ENCODE data around the gene CHCHD6. TPM values are rescaled to one million over a fixed set of nuclear protein-coding genes. Genes with fewer than 3 reads are reported as not detected.

Gene CHCHD6
- polyA plus RNA-seq, 4 donors = 2.2 to 15.0 (median 7.4) TPM

DNA sequence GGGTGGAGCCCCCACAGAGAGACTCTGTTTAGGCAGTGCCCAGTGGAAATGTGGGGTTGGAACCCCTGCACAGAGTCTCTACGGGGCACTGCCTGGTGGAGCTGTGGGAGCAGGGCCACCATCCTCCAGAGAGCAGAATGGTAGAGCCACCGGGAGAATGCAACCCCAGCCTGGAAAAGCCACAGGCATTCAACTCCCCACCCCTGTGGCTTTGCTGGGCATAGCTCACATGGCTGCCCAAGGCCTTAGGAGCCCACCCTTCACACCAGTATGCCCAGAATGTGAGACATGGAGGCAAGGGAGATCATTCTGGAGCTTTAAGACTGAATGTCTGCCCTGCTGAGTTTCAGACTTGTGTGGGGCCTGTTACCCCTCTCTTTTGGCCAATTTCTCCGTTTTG lies 19.0 kb upstream of the CHCHD6 start:
- Histone ChIP-seq H3K9me3 (ENCODE audit: control insufficient read depth in 2 of 2, insufficient read depth in 1 of 2, low read depth in 1 of 2, low read length in 1 of 2) (no peaks in the 10 kb centered on the region), H3K36me3 (ENCODE audit: control insufficient read depth in 3 of 3, insufficient read depth in 2 of 3, low read depth in 1 of 3, low read length in 3 of 3) (no peaks in the 10 kb centered on the region), H3K27me3 (ENCODE audit: control insufficient read depth in 3 of 3, insufficient read depth in 3 of 3, low read length in 3 of 3) (peaks cover 0 to 2% (median 0%) of the 10 kb centered on the region in 3 donors), H3K4me3 (ENCODE audit: low read depth in 1 of 3, low read length in 3 of 3) (no peak overlapping the region), H3K27ac (ENCODE audit: low read depth in 1 of 3, low read length in 2 of 3) (no peak overlapping the region), H3K4me1 (ENCODE audit: control insufficient read depth in 3 of 3, insufficient read depth in 2 of 3, low read depth in 1 of 3, low read length in 2 of 3) (no peaks in the 10 kb centered on the region)
- FAIRE-seq (no peak), DNase-seq (no peak)
- WGBS, 3 donors = 80 to 86% (median 82%) methylated on average over 3 of the region's 3 CpGs

DNA sequence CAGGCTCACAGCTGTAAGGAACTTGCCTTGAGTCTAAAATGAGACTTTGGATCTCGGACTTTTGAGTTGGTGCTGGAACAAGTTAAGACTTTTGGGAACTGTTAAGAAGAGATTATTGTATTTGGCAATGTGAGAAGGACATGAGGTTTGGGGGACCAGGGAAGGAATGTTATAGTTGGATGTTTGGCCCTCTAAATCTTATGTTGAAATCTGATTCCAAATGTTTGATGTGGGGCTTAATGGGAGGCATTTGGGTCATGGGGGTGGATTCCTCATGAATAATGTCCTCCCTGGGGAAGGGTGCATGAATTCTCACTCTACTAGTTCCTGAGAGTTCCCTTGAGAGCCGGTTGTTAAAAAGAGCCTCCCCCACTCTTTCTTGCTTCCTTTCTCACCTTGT lies 18.5 kb upstream of the CHCHD6 start:
- 57 to 80% (median 79%) methylated on average over 2 of the region's 2 CpGs for WGBS, 3 donors
- no peaks in the 10 kb centered on the region for H3K9me3 ChIP-seq (ENCODE audit: control insufficient read depth in 2 of 2, insufficient read depth in 1 of 2, low read depth in 1 of 2, low read length in 1 of 2)
- no peaks in the 10 kb centered on the region for H3K4me1 ChIP-seq (ENCODE audit: control insufficient read depth in 3 of 3, insufficient read depth in 2 of 3, low read depth in 1 of 3, low read length in 2 of 3)
- no peak overlapping the region for H3K4me3 ChIP-seq (ENCODE audit: low read depth in 1 of 3, low read length in 3 of 3)
- no peaks in the 10 kb centered on the region for H3K36me3 ChIP-seq (ENCODE audit: control insufficient read depth in 3 of 3, insufficient read depth in 2 of 3, low read depth in 1 of 3, low read length in 3 of 3)
- H3K27me3 ChIP-seq (ENCODE audit: control insufficient read depth in 3 of 3, insufficient read depth in 3 of 3, low read length in 3 of 3) = peaks cover 0 to 2% (median 0%) of the 10 kb centered on the region in 3 donors
- DNase-seq = no peak
- no peak for FAIRE-seq
- no peak overlapping the region for H3K27ac ChIP-seq (ENCODE audit: low read depth in 1 of 3, low read length in 2 of 3)

DNA sequence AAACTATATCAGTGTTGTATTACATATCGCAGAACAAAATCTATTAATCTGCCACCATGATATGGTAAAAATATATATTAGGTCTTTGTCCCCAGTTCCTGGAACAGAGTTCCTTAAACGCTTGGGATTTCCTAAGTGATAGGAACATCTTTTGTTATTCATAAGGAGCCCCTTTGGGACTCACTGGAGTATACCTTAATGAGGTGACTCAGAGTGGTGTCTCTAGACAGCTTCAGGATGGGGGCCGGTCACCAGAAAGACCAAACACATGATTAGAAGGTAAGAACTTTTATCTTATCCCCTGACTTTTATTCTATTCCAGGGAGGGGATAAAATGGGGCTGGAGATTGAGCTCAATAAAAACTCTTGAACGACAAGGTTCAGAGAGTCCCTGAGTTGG lies 12.3 kb upstream of the CHCHD6 start:
- H3K27ac ChIP-seq (ENCODE audit: low read depth in 1 of 3, low read length in 2 of 3) = no peak overlapping the region
- H3K36me3 ChIP-seq (ENCODE audit: control insufficient read depth in 3 of 3, insufficient read depth in 2 of 3, low read depth in 1 of 3, low read length in 3 of 3) = no peaks in the 10 kb centered on the region
- H3K27me3 ChIP-seq (ENCODE audit: control insufficient read depth in 3 of 3, insufficient read depth in 3 of 3, low read length in 3 of 3) = peaks cover 0 to 10% (median 4%) of the 10 kb centered on the region in 3 donors
- FAIRE-seq (no peak), DNase-seq (no peak)
- WGBS, 3 donors = 78 to 83% (median 80%) methylated on average over 4 of the region's 4 CpGs
- H3K4me3 ChIP-seq (ENCODE audit: low read depth in 1 of 3, low read length in 3 of 3) = no peak overlapping the region
- no peaks in the 10 kb centered on the region for H3K9me3 ChIP-seq (ENCODE audit: control insufficient read depth in 2 of 2, insufficient read depth in 1 of 2, low read depth in 1 of 2, low read length in 1 of 2)
- H3K4me1 ChIP-seq (ENCODE audit: control insufficient read depth in 3 of 3, insufficient read depth in 2 of 3, low read depth in 1 of 3, low read length in 2 of 3) = no peaks in the 10 kb centered on the region

DNA sequence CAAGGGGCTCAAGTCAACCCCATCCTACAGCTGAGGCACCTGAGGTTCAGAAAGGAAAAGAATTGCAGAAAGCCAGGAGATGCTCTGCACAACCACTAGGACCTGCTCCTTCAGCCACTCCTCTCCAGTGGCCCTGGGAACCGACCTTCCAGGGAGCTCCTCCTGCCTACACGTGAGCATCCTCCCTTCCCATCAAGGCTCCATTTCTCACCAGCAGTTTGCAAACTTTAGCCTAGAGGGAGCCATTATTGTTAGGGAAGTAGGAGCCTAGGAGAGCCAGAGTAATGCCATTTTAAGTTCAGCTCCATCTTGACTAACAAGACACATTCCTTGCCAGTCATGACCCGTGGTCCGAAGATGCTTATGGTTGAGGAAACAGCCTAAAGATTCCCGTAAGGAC lies 11.2 kb upstream of the CHCHD6 start:
- no peaks in the 10 kb centered on the region for H3K9me3 ChIP-seq (ENCODE audit: control insufficient read depth in 2 of 2, insufficient read depth in 1 of 2, low read depth in 1 of 2, low read length in 1 of 2)
- FAIRE-seq (no peak), DNase-seq (no peak)
- H3K36me3 ChIP-seq (ENCODE audit: control insufficient read depth in 3 of 3, insufficient read depth in 2 of 3, low read depth in 1 of 3, low read length in 3 of 3) = no peaks in the 10 kb centered on the region
- H3K27me3 ChIP-seq (ENCODE audit: control insufficient read depth in 3 of 3, insufficient read depth in 3 of 3, low read length in 3 of 3) = peaks cover 0 to 10% (median 4%) of the 10 kb centered on the region in 3 donors
- no peak overlapping the region for H3K27ac ChIP-seq (ENCODE audit: low read depth in 1 of 3, low read length in 2 of 3)
- H3K4me1 ChIP-seq (ENCODE audit: control insufficient read depth in 3 of 3, insufficient read depth in 2 of 3, low read depth in 1 of 3, low read length in 2 of 3) = no peaks in the 10 kb centered on the region
- no peak overlapping the region for H3K4me3 ChIP-seq (ENCODE audit: low read depth in 1 of 3, low read length in 3 of 3)
- WGBS, 3 donors = 53 to 69% (median 62%) methylated on average over 5 of the region's 5 CpGs

DNA sequence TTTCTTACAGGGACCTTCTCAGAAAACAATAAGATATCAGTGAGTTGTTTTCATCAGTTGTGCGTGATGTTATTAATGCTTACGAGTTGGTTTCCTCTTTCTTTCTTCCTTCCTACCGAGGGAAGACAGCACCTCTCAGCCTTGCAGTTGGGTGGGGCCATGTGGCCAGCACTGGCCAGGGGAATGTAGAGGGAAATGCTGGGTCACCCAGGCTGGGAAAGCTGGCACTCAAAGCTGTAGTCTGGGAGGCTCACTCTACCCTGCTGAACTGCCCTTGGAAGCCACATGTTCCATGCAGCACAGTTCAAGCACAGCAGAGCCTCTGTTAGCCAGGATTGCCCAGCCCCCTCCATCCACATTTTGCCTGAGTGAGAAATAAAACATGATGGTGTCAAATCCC lies 10.1 kb upstream of the CHCHD6 start:
- DNase-seq (no peak), FAIRE-seq (no peak)
- Histone ChIP-seq H3K27ac (ENCODE audit: low read depth in 1 of 3, low read length in 2 of 3) (no peak overlapping the region), H3K4me1 (ENCODE audit: control insufficient read depth in 3 of 3, insufficient read depth in 2 of 3, low read depth in 1 of 3, low read length in 2 of 3) (no peaks in the 10 kb centered on the region), H3K9me3 (ENCODE audit: control insufficient read depth in 2 of 2, insufficient read depth in 1 of 2, low read depth in 1 of 2, low read length in 1 of 2) (no peaks in the 10 kb centered on the region), H3K4me3 (ENCODE audit: low read depth in 1 of 3, low read length in 3 of 3) (no peak overlapping the region), H3K36me3 (ENCODE audit: control insufficient read depth in 3 of 3, insufficient read depth in 2 of 3, low read depth in 1 of 3, low read length in 3 of 3) (no peaks in the 10 kb centered on the region), H3K27me3 (ENCODE audit: control insufficient read depth in 3 of 3, insufficient read depth in 3 of 3, low read length in 3 of 3) (peaks cover under 1 to 10% (median 4%) of the 10 kb centered on the region in 3 donors)
- WGBS, 3 donors = 29 to 70% (median 58%) methylated on average over 3 of the region's 3 CpGs

DNA sequence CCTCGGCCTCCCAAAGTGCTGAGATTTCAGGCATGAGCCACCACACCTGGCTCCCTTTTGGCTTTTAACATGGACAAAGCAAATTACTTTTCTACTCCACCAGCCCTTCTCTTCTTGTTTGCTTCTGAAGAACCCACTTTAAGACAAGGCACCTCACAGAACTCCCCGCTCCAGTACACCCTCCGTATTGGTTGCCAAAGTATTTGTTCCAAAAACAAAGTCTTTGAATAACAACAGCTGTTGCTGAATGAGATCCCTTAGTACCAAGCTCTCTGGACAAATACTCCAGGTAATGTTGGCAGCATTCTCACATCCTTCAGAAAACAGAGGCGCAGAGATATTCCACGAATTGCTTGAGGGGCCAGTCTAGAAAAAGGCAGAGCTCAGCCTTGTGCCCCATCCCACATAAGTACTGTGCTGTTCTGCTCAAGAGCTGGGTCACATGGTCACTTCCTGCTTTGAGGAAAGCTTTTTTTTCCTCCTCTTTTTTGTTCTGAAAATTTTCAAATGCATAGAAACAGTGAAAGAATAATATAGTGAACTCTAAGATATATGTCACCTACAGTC lies 7.3 kb upstream of the CHCHD6 start:
- 65 to 90% (median 80%) methylated on average over 5 of the region's 5 CpGs for WGBS, 3 donors
- peaks cover 2 to 10% (median 4%) of the 10 kb centered on the region in 3 donors for H3K27me3 ChIP-seq (ENCODE audit: control insufficient read depth in 3 of 3, insufficient read depth in 3 of 3, low read length in 3 of 3)
- H3K9me3 ChIP-seq (ENCODE audit: control insufficient read depth in 2 of 2, insufficient read depth in 1 of 2, low read depth in 1 of 2, low read length in 1 of 2) = no peaks in the 10 kb centered on the region
- no peaks in the 10 kb centered on the region for H3K4me1 ChIP-seq (ENCODE audit: control insufficient read depth in 3 of 3, insufficient read depth in 2 of 3, low read depth in 1 of 3, low read length in 2 of 3)
- no peaks in the 10 kb centered on the region for H3K36me3 ChIP-seq (ENCODE audit: control insufficient read depth in 3 of 3, insufficient read depth in 2 of 3, low read depth in 1 of 3, low read length in 3 of 3)
- no peak for DNase-seq
- no peak overlapping the region for H3K4me3 ChIP-seq (ENCODE audit: low read depth in 1 of 3, low read length in 3 of 3)
- H3K27ac ChIP-seq (ENCODE audit: low read depth in 1 of 3, low read length in 2 of 3) = no peak overlapping the region
- no peak for FAIRE-seq

DNA sequence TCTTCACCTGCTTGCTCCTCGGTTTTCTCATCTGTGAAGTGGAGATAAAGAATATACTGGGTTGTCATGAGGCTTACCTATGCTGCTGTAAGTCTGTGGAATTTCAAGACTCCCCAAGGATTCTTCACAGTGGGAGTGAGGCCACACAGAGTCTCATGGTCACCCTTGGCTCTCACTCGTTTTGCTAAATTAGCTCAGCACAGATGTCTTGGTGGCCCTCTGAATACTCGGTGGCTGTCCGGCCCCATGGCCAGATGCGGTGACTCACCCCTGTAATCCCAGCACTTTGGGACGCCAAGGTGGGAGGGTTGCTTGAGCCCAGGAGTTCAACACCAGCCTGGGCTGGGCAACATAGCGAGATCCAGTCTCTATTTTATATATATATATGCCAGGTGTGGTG lies 5.0 kb upstream of the CHCHD6 start:
- 74 to 81% (median 75%) methylated on average over 7 of the region's 7 CpGs for WGBS, 3 donors
- no peak for FAIRE-seq
- H3K27ac ChIP-seq (ENCODE audit: low read depth in 1 of 3, low read length in 2 of 3) = no peak overlapping the region
- no peaks in the 10 kb centered on the region for H3K9me3 ChIP-seq (ENCODE audit: control insufficient read depth in 2 of 2, insufficient read depth in 1 of 2, low read depth in 1 of 2, low read length in 1 of 2)
- no peak overlapping the region for H3K4me3 ChIP-seq (ENCODE audit: low read depth in 1 of 3, low read length in 3 of 3)
- no peaks in the 10 kb centered on the region for H3K4me1 ChIP-seq (ENCODE audit: control insufficient read depth in 3 of 3, insufficient read depth in 2 of 3, low read depth in 1 of 3, low read length in 2 of 3)
- H3K27me3 ChIP-seq (ENCODE audit: control insufficient read depth in 3 of 3, insufficient read depth in 3 of 3, low read length in 3 of 3) = peaks cover 0 to 2% (median 0%) of the 10 kb centered on the region in 3 donors
- no peaks in the 10 kb centered on the region for H3K36me3 ChIP-seq (ENCODE audit: control insufficient read depth in 3 of 3, insufficient read depth in 2 of 3, low read depth in 1 of 3, low read length in 3 of 3)
- DNase-seq = no peak

DNA sequence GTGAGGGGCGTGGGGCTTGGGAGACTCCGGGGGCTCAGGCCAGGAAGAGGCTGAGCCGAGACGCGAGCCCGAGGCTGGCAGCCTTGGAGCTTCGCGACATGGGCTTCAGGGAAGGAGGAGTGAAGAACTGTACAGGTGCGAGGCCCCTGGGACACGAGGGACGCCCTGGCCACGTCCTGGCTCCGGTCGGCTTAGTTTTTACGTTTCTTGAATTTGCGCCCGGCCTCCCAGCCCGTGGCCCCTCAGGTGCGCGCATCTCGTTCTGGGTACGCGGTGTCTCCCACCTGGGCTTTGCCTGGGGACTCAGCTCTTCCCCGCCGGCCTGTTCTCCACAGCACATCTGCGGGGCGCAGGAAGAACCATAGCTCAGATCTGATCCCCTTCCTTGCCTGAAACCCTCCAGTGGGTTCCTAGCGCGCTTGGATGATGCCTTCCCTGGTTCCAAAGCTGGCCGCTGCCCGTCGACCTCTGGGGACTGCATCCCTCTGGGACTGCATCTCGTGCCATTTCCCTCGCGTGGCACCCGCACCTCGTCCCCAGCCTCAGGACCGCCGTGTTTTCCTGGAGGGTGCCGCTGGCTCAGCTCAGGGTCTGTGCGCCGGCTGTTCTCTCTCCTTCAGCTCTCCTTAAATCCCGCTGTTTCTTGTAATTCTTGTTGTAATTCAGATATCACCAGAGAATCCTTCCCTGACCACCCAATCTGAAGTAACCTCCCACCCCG lies 614 bp downstream of the CHCHD6 start:
- 13 to 22% (median 17%) methylated on average over 40 to 44 of the region's 44 CpGs for WGBS, 3 donors
- H3K9me3 ChIP-seq (ENCODE audit: control insufficient read depth in 2 of 2, insufficient read depth in 1 of 2, low read depth in 1 of 2, low read length in 1 of 2) = no peaks in the 10 kb centered on the region

More for the DNA sequence above, 614 bp downstream of the CHCHD6 start:
- Histone ChIP-seq H3K27me3 (ENCODE audit: control insufficient read depth in 3 of 3, insufficient read depth in 3 of 3, low read length in 3 of 3) (no peaks in the 10 kb centered on the region), H3K4me3 (ENCODE audit: low read depth in 1 of 3, low read length in 3 of 3) (peak overlapping the region; percentile 73 to 88 (median 78)), H3K36me3 (ENCODE audit: control insufficient read depth in 3 of 3, insufficient read depth in 2 of 3, low read depth in 1 of 3, low read length in 3 of 3) (peaks cover 0 to 5% (median 0%) of the 10 kb centered on the region in 3 donors), H3K4me1 (ENCODE audit: control insufficient read depth in 3 of 3, insufficient read depth in 2 of 3, low read depth in 1 of 3, low read length in 2 of 3) (peaks cover 0 to 6% (median 4%) of the 10 kb centered on the region in 3 donors), H3K27ac (ENCODE audit: low read depth in 1 of 3, low read length in 2 of 3) (no peak overlapping the region)
- DNase-seq (no peak), FAIRE-seq (no peak)
